Spleen (tissue), 7 donors: ENCODE measurements around the gene IL6R.

Source experiments
- CTCF ChIP-seq, 11 experiments: fragments of 200-600 bp in 7 of 11; fragments of 450-650 bp in 4 of 11; sonication (generic) in 4 of 11; IDR thresholded peaks in 8 of 11; conservative IDR thresholded peaks in 3 of 11; 1 replicate in 7 of 11; 2 replicates in 4 of 11; pipeline versions ENCODE4 v1.4.0 to v1.8.0; 2016 to 2021; ENCODE audit warnings: antibody characterized with exemption in 11 of 11, inconsistent platforms in 4 of 11, mild to moderate bottlenecking in 1 of 11
- POLR2A ChIP-seq, 3 donors: fragments of 450-650 bp; IDR thresholded peaks; one replicate each; pipeline ENCODE4 v1.5.1; 2017; ENCODE audit warnings: antibody characterized with exemption in 3 of 3, mild to moderate bottlenecking in 1 of 3
- POLR2AphosphoS5 ChIP-seq, 3 donors: sonication (generic); formaldehyde crosslinking; IDR thresholded peaks; one replicate each; pipeline ENCODE4 v1.5.1; 2017; ENCODE audit warnings: antibody characterized with exemption in 3 of 3
- donor health status: DM: no; HTN: no; CAD: no; lungs with moderate emphysema.
- donor health status: DM: no; HTN: no; CAD: no.
- donor health status: DM: no; HTN: no; CAD: no.

DNA sequence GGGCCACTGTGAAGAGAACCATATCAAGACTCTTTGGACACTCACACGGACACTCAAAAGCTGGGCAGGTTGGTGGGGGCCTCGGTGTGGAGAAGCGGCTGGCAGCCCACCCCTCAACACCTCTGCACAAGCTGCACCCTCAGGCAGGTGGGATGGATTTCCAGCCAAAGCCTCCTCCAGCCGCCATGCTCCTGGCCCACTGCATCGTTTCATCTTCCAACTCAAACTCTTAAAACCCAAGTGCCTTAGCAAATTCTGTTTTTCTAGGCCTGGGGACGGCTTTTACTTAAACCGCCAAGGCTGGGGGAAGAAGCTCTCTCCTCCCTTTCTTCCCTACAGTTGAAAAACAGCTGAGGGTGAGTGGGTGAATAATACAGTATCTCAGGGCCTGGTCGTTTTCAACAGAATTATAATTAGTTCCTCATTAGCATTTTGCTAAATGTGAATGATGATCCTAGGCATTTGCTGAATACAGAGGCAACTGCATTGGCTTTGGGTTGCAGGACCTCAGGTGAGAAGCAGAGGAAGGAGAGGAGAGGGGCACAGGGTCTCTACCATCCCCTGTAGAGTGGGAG lies 60.6 kb downstream of the IL6R start:
- TF ChIP-seq CTCF (IDR thresholded peaks at IDR 0.05 in 8 of 11, conservative IDR thresholded peaks at IDR 0.05 in 3 of 11) (no peak), POLR2A (IDR thresholded peaks at IDR 0.05) (no peak), POLR2AphosphoS5 (IDR thresholded peaks at IDR 0.05) (no peak)
